Transverse colon (tissue), 4 donors: ENCODE results near the gene LHFPL3.

ENCODE experiments used
- CTCF ChIP-seq, 5 experiments: fragments of 200-600 bp in 3 of 5; fragments of 450-650 bp in 2 of 5; sonication (generic) in 3 of 5; IDR thresholded peaks; 1 replicate in 2 of 5; 2 replicates in 3 of 5; pipeline ENCODE4 v1.5.1; 2016 to 2017; ENCODE audit warnings: antibody characterized with exemption in 5 of 5, inconsistent platforms in 3 of 5, mild to moderate bottlenecking in 2 of 5, moderate library complexity in 1 of 5
- POLR2A ChIP-seq: fragments of 450-650 bp; IDR thresholded peaks from one replicate; pipeline ENCODE4 v1.6.1; 2016; ENCODE audit warnings: antibody characterized with exemption, mild to moderate bottlenecking, moderate library complexity
- POLR2AphosphoS5 ChIP-seq, 3 donors: sonication (generic); formaldehyde crosslinking; IDR thresholded peaks; one replicate each; pipeline ENCODE4 v1.6.1; 2016; ENCODE audit warnings: antibody characterized with exemption in 3 of 3

GRCh38 chr7:104838537-104839299 is 510.3 kb downstream of the LHFPL3 start:
- TF ChIP-seq CTCF (IDR thresholded peaks at IDR 0.05): no peak
- TF ChIP-seq POLR2AphosphoS5 (IDR thresholded peaks at IDR 0.05): no peak
- no peak for TF ChIP-seq POLR2A
